ENCODE results near the gene PPIB.

Gene PPIB

GRCh38 chr15:64158363-64159134 lies 4.3 kb downstream of the PPIB start:
- no peak for DNase-seq (ENCODE audit: low read depth, low spot score)

GRCh38 chr15:64157599-64158125 lies 5.2 kb downstream of the PPIB start:
- no peak for DNase-seq (ENCODE audit: low read depth, low spot score)

GRCh38 chr15:64156652-64157331 lies 6.0 kb downstream of the PPIB start:
- DNase-seq (ENCODE audit: low read depth, low spot score), result peak; percentile 38

- no peak for DNase-seq (ENCODE audit: low read depth, low spot score)
Observed at GRCh38 chr15:64155802-64156651, 6.8 kb downstream of the PPIB start.

GRCh38 chr15:64153480-64154367 lies 9.1 kb downstream of the PPIB start:
- DNase-seq (ENCODE audit: low read depth, low spot score), result peak; percentile 95

- DNase-seq (ENCODE audit: low read depth, low spot score), result peak; percentile 32
Observed at GRCh38 chr15:64152507-64153387, 10.1 kb downstream of the PPIB start.

- DNase-seq (ENCODE audit: low read depth, low spot score), result peak; percentile 26
Observed at GRCh38 chr15:64151727-64152506, 10.9 kb downstream of the PPIB start, which contains the start of gene SNX22. Gene SNX22, plus strand, starts transcription at chr15:64151731. Its CDS starts 45 bp downstream, at chr15:64151776.

- no peak for DNase-seq (ENCODE audit: low read depth, low spot score)
Observed at GRCh38 chr15:64149893-64150578, 12.8 kb downstream of the PPIB start.

GRCh38 chr15:64149424-64149823 lies 13.4 kb downstream of the PPIB start:
- no peak for DNase-seq (ENCODE audit: low read depth, low spot score)

GRCh38 chr15:64148581-64148980 lies 14.2 kb downstream of the PPIB start:
- DNase-seq (ENCODE audit: low read depth, low spot score), result no peak

- DNase-seq (ENCODE audit: low read depth, low spot score), result no peak
Observed at GRCh38 chr15:64148168-64148567, 14.7 kb downstream of the PPIB start.

GRCh38 chr15:64146885-64147681 lies 15.7 kb downstream of the PPIB start:
- DNase-seq (ENCODE audit: low read depth, low spot score), result peak; percentile 81

GRCh38 chr15:64146520-64146884 lies 16.3 kb downstream of the PPIB start:
- no peak for DNase-seq (ENCODE audit: low read depth, low spot score)

- no peak for DNase-seq (ENCODE audit: low read depth, low spot score)
Observed at GRCh38 chr15:64146041-64146440, 16.8 kb downstream of the PPIB start.

GRCh38 chr15:64144565-64145281 lies 18.1 kb downstream of the PPIB start:
- peak; percentile 29 for DNase-seq (ENCODE audit: low read depth, low spot score)

GRCh38 chr15:64144192-64144564 lies 18.6 kb downstream of the PPIB start:
- no peak for DNase-seq (ENCODE audit: low read depth, low spot score)

- DNase-seq (ENCODE audit: low read depth, low spot score), result no peak
Observed at GRCh38 chr15:64143276-64143675, 19.5 kb downstream of the PPIB start.
